ENCODE measurements around the gene RBMS2. TPM values are rescaled to one million over a fixed set of nuclear protein-coding genes. Genes with fewer than 3 reads are reported as not detected.

Gene RBMS2
- total RNA-seq, 1 donor from 2014 or later = 6.6 TPM

Other genes with a start within 250 kb of the RBMS2 start
- gene CS, start 221.5 kb upstream of the RBMS2 start, total RNA-seq = 67.4 TPM
- 93.3 TPM for gene CNPY2, start 205.8 kb upstream of the RBMS2 start, total RNA-seq
- gene PAN2, start 187.8 kb upstream of the RBMS2 start, total RNA-seq = 86.0 TPM
- gene IL23A, start 182.9 kb upstream of the RBMS2 start, total RNA-seq = 0.43 TPM
- gene STAT2, start 161.7 kb upstream of the RBMS2 start, total RNA-seq = 95.5 TPM
- gene APOF, start 159.0 kb upstream of the RBMS2 start, total RNA-seq = 188 TPM
- gene TIMELESS, start 72.4 kb upstream of the RBMS2 start, total RNA-seq = 8.6 TPM
- 0.60 TPM for gene MIP, start 67.2 kb upstream of the RBMS2 start, total RNA-seq
- gene SPRYD4, start 53.2 kb upstream of the RBMS2 start, total RNA-seq = 9.4 TPM
- 251 TPM for gene GLS2, start 33.7 kb upstream of the RBMS2 start, total RNA-seq
- gene BAZ2A, start 108.5 kb downstream of the RBMS2 start, total RNA-seq = 32.2 TPM
- 344 TPM for gene ATP5F1B, start 124.2 kb downstream of the RBMS2 start, total RNA-seq
- gene PTGES3, start 166.5 kb downstream of the RBMS2 start, total RNA-seq = 72.1 TPM
- gene NACA, start 203.5 kb downstream of the RBMS2 start, total RNA-seq = 223 TPM
- 4.9 TPM for gene PRIM1, start 230.5 kb downstream of the RBMS2 start, total RNA-seq
- 554 TPM for gene HSD17B6, start 241.5 kb downstream of the RBMS2 start, total RNA-seq

Data from left lobe of liver (tissue), 1 donor.